ENCODE data around the gene SF3A2. TPM values are rescaled to one million over a fixed set of nuclear protein-coding genes. Genes with fewer than 3 reads are reported as not detected.

The SF3A2 gene
- total and polyA plus RNA-seq, 7 donors = 16.9 to 61.3 (median 26.4) TPM

GRCh38 chr19:2244125-2244411 lies 7.4 kb downstream of the SF3A2 start:
- Histone ChIP-seq H3K9me3 (no peaks in the 10 kb centered on the region), H3K27me3 (peaks cover 0 to under 1% (median 0%) of the 10 kb centered on the region in 3 donors), H3K4me1 (peaks cover 0 to 56% (median 40%) of the 10 kb centered on the region in 4 donors), H3K4me3 (no peak overlapping the region), H3K27ac (no peak overlapping the region), H3K36me3 (peaks cover 38 to 61% (median 54%) of the 10 kb centered on the region in 4 donors)
- intact Hi-C loops (cut with DNase I) = no loop called here
- TF ChIP-seq POLR2AphosphoS5 (IDR thresholded peaks at IDR 0.05) (no peak), EP300 (IDR thresholded peaks at IDR 0.05) (no peak), POLR2A (IDR thresholded peaks at IDR 0.05) (no peak), CTCF (IDR thresholded peaks at IDR 0.05) (no peak)
- DNase-seq = no peak
- 55 to 82% methylated on average over 12 of the region's 12 CpGs for WGBS, 2 donors

- intact Hi-C loops (cut with DNase I) = no loop called here
- 89 to 91% methylated on average over 21 of the region's 21 CpGs for WGBS, 2 donors
Observed at GRCh38 chr19:2244486-2244885, 7.9 kb downstream of the SF3A2 start.

GRCh38 chr19:2245273-2245672 lies 8.6 kb downstream of the SF3A2 start:
- WGBS, 2 donors = 97 to 98% methylated on average over 15 of the region's 15 CpGs
- Histone ChIP-seq H3K4me3 (no peak overlapping the region), H3K36me3 (peaks cover 38 to 64% (median 54%) of the 10 kb centered on the region in 4 donors), H3K9me3 (no peaks in the 10 kb centered on the region), H3K4me1 (peaks cover 0 to 46% (median 31%) of the 10 kb centered on the region in 4 donors), H3K27ac (no peak overlapping the region), H3K27me3 (peaks cover 8 to 13% (median 9%) of the 10 kb centered on the region in 3 donors)
- no peak for DNase-seq
- intact Hi-C loops (cut with DNase I) = no loop called here
- no peak for TF ChIP-seq EP300 (IDR thresholded peaks at IDR 0.05)
- TF ChIP-seq CTCF (IDR thresholded peaks at IDR 0.05) = no peak
- no peak for TF ChIP-seq POLR2AphosphoS5 (IDR thresholded peaks at IDR 0.05)
- TF ChIP-seq POLR2A (IDR thresholded peaks at IDR 0.05) = no peak

More at GRCh38 chr19:2244486-2244885, 7.9 kb downstream of the SF3A2 start:
- no peak overlapping the region for H3K27ac ChIP-seq
- H3K36me3 ChIP-seq = peaks cover 38 to 64% (median 54%) of the 10 kb centered on the region in 4 donors
- no peak for DNase-seq
- TF ChIP-seq EP300 (IDR thresholded peaks at IDR 0.05) (no peak), POLR2A (IDR thresholded peaks at IDR 0.05) (no peak), CTCF (IDR thresholded peaks at IDR 0.05) (no peak), POLR2AphosphoS5 (IDR thresholded peaks at IDR 0.05) (no peak)
- H3K27me3 ChIP-seq = peaks cover under 1 to 5% (median 1%) of the 10 kb centered on the region in 3 donors
- peaks cover 0 to 52% (median 36%) of the 10 kb centered on the region in 4 donors for H3K4me1 ChIP-seq
- H3K9me3 ChIP-seq = no peaks in the 10 kb centered on the region
- H3K4me3 ChIP-seq = no peak overlapping the region

GRCh38 chr19:2246014-2246620 lies 9.5 kb downstream of the SF3A2 start:
- Histone ChIP-seq H3K27ac (no peak overlapping the region), H3K4me3 (no peak overlapping the region), H3K4me1 (peaks cover 0 to 46% (median 31%) of the 10 kb centered on the region in 4 donors), H3K9me3 (no peaks in the 10 kb centered on the region), H3K36me3 (peaks cover 38 to 64% (median 54%) of the 10 kb centered on the region in 4 donors), H3K27me3 (peaks cover 17 to 21% (median 18%) of the 10 kb centered on the region in 3 donors)
- WGBS, 2 donors = 93% methylated on average over 25 of the region's 25 CpGs
- TF ChIP-seq EP300 (IDR thresholded peaks at IDR 0.05) (no peak), POLR2AphosphoS5 (IDR thresholded peaks at IDR 0.05) (no peak), CTCF (IDR thresholded peaks at IDR 0.05) (no peak), POLR2A (IDR thresholded peaks at IDR 0.05) (no peak)
- DNase-seq = no peak
- intact Hi-C loops (cut with DNase I) = no loop called here

Data from sigmoid colon (tissue), 7 donors.